Stimulated activated CD4-positive, alpha-beta T cell treated with anti-CD3 and anti-CD28 coated beads, Interleukin-2, amount 100 ng/mL, for 48 hours (primary cell): ENCODE data around the gene DLEC1.

ENCODE experiments used
- DNase-seq, 2 donors: peaks; one replicate each; pipeline ENCODE4 v3.0.0-alpha.2; 2020

Gene DLEC1, protein sequence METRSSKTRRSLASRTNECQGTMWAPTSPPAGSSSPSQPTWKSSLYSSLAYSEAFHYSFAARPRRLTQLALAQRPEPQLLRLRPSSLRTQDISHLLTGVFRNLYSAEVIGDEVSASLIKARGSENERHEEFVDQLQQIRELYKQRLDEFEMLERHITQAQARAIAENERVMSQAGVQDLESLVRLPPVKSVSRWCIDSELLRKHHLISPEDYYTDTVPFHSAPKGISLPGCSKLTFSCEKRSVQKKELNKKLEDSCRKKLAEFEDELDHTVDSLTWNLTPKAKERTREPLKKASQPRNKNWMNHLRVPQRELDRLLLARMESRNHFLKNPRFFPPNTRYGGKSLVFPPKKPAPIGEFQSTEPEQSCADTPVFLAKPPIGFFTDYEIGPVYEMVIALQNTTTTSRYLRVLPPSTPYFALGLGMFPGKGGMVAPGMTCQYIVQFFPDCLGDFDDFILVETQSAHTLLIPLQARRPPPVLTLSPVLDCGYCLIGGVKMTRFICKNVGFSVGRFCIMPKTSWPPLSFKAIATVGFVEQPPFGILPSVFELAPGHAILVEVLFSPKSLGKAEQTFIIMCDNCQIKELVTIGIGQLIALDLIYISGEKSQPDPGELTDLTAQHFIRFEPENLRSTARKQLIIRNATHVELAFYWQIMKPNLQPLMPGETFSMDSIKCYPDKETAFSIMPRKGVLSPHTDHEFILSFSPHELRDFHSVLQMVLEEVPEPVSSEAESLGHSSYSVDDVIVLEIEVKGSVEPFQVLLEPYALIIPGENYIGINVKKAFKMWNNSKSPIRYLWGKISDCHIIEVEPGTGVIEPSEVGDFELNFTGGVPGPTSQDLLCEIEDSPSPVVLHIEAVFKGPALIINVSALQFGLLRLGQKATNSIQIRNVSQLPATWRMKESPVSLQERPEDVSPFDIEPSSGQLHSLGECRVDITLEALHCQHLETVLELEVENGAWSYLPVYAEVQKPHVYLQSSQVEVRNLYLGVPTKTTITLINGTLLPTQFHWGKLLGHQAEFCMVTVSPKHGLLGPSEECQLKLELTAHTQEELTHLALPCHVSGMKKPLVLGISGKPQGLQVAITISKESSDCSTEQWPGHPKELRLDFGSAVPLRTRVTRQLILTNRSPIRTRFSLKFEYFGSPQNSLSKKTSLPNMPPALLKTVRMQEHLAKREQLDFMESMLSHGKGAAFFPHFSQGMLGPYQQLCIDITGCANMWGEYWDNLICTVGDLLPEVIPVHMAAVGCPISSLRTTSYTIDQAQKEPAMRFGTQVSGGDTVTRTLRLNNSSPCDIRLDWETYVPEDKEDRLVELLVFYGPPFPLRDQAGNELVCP (N-terminal part only)

DNA sequence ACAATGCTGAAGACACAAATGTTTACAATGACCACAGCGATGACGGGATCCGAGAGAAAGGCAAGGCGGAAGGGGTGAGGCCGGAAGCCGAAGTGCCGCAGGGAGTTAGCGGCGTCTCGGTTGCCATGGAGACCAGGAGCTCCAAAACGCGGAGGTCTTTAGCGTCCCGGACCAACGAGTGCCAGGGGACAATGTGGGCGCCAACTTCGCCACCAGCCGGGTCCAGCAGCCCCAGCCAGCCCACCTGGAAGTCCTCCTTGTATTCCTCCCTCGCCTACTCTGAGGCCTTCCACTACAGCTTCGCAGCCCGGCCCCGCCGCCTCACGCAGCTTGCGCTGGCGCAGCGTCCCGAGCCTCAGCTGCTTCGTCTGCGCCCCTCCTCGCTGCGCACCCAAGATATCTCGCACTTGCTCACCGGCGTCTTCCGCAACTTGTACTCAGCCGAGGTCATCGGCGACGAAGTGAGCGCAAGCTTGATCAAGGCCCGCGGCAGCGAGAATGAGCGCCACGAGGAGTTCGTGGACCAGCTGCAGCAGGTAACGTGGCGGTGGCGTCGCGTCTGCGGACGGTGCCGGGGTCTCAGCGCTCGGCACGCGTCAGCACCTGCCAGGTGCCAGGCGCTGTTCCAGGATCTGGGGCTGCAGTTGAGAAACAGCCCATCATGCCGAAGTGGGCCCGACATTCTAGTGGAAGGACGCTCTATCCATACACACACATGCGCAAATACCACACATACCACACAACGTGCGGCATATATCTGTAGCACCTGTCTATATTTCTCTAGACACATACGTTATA lies at the start of gene DLEC1:
Gene DLEC1, plus strand, starts transcription at position 108 of the 798 bp plus-strand sequence. Its CDS starts 18 bp downstream, at position 126.
- peak; percentile 65 to 67 for DNase-seq

DNA sequence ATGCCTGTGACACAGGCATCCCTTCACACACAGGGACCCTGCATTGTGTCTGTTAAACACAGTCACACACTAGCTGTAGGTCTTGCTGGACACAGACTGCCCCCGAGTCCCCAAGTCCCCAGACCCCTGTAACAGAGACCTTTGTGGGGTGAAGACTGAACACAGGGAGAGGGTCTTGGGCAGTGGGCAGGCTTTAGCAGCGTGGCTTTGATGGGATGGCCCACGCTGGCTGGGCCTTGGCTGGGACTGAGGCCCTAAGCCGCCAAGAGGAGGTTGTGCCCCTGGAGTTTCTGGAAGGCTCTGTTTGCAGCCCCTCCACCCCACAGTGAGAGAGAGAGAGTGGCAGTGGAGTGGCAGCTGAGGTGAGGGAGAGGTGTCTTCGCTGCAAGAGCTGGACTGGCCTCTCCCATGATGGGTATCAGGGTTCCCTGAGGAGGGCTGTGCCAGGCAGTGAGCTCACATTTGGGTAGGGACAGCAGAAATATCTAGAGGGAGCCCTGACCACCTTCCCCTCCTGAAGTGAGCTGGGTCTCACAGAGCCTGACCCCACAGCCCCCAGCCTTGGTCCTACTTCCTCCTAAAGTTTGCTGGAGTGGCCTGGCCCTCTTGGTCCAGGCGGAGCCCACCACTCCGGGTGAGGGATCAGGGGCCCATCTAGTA lies 49.1 kb upstream of the DLEC1 start:
- DNase-seq = no peak

DNA sequence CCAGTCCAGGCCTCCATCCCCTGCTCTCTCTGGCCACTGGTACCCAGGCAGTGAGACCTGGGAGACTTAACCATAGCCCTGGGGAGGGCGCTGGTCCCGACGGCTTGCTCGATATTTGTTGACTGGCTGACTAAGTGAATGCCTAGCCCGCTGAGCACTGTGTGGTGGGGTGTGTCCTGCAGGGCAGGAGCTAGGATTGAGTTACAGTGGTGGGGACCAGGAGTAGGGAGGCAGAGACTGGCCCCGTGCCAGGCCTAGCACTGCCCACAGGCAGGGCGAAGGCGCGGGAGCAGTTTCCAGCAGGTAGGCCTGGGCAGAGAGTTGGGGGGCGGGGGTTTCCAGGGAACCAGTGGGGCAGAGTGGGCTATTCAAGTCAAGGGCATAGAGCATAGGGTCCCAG lies 48.5 kb upstream of the DLEC1 start, which contains the start of gene VILL:
Gene VILL, plus strand, starts transcription at position 260 of the 400 bp plus-strand sequence. CDS start 2,887 bp downstream, outside the sequence.
- DNase-seq = no peak

DNA sequence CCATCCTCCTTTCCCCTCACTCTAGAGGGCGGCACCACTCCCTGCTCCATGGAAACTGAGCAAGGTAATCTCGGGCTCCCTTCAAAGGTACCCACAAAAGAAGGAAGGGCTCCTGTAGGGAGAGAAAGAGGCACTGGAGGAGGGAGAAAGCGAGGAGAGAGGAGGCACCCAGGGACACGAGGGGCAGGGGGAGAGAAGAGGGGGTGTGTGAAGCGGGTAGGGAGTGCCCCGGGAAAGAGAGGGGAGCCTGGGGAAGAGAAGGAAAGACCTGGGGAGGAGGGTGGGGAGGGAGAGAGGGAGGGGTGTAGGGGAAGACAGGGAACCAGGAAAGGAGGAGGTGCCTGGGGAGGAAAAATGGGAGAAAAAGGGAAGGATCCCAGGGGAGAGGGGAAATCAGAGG lies 47.9 kb upstream of the DLEC1 start:
- DNase-seq = no peak

DNA sequence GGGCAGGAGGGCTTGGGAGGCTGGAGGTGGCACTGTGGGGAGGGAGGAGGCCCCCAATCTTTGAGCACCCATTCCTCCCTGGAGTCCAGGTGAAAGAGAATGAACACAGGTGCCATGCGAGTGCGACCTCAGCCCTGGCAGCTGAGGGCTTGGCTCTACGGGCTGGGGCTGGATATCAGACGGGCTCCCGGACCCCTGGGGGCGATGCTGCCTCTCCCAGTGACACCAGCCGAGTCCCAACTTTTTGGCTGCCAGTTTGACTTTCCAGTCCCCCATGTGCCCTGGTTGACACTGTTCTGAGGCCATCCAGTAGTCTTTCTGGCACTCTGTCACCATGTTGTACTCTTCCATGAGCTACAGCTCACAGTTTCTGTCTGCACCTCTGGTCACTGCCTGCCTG lies 47.2 kb upstream of the DLEC1 start:
- DNase-seq = no peak

DNA sequence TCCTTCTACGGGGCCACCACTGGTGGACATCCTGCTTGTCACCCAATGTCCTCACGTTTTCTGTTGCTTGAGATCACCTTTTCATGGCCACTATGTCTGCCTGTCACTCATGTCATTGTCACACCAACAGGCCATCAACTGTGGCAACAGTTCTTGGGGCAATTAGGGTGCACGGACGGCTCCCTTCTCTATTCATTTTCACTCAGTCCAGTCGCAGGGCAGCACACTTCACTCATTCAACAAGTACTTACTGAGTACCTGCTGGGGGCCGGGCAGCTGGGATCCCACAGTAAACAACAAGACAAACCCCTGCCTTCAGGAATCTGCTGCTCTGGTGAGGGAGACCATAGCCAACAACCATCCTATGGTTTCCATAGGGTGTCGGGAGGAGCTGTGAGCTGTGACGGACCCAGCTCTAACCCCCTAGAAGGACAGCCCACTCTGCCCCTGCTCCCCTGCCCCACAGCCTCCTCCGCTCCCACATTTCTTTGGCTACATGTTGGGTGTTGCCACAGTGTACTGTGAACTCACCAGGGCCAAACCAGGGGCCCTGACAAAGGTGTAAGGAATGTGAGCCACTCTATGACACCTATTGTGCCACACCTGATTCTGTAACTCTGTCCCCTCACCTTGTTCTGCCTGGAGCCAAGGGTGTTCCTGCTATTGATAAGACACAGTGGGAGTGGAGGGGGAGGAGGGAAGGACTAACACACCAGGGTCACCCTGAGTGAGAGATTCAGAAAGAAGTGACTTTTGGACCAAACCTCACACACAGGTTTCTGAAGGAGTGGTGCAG lies 46.5 kb upstream of the DLEC1 start:
- no peak for DNase-seq

DNA sequence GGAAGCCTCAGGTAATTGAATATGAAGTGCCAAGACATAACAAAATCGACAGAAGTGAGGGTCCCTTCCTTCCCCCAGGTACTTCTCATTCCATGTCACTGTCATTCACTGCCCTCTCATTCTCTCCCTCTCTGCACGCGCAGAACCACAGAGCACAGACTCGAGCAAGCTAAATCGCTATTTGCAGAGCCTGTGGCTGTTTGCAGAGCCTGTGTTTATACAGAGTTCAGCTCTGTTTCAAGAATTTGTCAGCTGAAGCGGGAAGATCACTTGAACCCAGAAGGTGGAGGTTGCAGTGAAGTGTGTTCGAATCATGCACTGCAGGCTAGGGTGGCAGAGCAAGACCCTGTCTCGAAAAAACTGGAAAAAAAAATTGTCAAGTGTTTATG lies 45.9 kb upstream of the DLEC1 start:
- no peak for DNase-seq

DNA sequence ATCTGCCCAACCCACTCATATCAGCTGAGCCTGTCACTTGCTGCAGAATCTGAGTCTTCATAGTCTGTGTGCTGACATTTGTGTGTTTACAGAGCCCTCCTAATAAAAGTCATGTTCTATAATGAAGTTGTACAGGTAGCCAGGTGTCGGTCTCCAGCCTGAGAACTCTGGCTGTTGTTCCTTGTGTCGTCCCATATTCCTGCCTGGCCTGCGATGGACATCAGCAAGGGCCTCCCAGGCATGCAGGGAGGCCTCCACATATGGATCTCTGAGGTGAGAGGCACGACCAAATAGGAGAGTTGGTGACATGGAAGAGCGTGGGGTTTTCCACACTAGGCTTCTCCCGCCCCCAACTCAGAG lies 45.6 kb upstream of the DLEC1 start:
- no peak for DNase-seq

DNA sequence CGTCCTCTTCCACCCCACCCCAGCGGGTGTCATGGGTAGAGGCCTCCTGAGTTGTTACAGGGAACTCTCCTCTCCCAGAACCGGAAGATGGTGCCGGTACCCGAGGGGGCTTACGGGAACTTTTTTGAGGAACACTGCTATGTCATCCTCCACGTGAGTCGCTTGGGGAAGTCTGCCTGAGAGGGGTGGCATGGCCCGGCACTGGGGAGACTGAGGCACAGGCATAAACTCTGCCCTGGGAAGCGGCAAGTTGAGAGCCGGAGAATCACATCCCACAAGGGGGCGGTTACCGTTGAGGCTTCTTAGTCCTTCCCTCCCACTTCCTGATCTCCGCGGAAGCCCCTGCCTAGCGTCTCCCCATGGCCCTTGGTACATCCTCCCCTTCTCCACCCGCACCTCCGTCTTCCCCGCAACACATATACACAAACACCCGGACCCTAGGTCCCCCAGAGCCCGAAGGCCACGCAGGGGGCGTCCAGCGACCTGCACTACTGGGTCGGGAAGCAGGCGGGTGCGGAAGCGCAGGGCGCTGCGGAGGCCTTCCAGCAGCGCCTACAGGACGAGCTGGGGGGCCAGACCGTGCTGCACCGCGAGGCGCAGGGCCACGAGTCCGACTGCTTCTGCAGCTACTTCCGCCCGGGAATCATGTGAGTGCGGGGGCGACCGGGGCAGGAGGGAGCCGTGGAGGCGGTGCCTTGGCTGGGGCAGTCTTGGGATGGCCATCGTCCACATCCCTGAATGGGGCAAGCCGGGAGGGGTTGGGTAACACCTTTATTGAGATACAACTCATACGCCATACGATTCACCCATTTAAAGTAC lies 45.0 kb upstream of the DLEC1 start:
- DNase-seq = peak; percentile 61 to 63

DNA sequence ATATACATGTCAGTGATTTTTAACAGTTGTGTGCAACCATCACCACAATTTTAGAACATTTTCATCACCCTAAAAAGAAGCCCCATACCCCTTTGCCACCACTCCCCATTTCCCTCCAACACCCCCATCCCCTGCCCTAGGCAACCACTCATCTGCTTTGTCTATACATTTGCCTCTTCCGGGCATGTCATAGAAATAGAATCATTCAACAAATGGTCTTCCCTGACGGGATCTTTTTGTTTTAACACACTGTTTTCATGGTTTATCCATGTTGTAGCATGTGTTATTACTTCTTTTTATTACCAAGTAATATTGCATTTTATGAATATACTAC lies 44.4 kb upstream of the DLEC1 start:
- DNase-seq = no peak

DNA sequence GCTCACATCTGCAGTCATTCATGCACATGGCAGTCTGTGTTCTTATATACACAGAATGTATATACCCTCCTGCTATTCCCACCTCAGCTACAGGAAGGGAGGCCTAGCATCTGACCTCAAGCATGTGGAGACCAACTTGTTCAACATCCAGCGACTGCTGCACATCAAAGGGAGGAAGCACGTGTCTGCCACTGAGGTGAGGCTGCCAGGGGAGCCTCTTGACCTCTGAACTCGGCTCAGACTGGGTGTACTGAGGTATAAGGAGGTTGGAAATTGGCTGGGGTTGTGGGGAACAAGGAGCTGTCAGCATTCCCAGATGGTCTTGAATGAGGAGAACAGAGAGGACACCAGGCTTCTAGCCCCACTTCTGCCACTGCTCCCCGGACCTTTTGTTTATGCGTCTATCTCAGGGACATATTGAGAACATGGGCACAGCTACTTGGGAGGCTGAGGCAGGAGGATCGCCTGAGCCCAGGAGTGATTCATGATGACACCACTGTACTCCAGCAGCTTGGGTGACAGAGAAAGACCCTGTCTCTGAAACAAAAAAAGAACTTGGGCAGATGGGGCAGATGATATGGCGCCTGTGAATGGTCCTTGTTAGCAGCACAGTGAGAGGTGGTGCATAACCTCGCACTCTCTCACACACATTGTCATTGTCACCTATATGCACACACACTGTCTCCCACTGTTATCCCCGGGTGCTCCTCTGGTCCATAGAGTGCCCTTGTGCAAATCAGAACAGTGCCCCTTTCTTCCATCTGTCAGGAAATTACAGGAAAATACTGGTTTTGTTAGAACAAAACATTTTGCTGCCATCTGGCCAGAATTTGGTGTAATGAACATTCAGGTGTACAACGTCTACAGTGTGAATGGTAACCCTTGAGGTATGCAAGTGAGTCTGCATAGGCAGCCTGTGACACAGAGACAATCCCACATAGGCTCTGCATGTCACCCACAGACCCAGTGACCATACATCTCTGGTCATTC lies 43.1 kb upstream of the DLEC1 start:
- no peak for DNase-seq

DNA sequence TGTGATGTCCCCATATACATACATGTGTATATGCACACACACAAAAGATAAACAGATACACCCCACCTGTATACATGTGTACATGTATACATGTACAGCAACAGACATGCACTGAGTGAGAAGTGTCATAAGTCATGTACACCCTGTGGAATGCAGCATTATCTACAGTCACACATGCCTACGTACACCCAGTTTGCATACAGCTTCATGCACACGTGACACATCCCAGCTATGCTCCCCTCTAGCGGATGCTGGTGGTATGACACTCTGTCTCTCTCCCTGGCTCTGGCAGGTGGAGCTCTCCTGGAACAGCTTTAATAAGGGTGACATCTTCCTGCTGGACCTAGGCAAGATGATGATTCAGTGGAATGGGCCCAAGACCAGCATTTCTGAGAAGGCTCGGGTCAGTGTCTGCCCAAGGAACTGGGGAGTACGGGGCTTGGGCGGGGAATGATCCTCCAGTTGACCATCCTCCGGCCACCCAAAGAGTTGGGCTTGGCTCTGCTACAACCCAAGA lies 42.2 kb upstream of the DLEC1 start:
- peak; percentile 80 to 86 for DNase-seq

DNA sequence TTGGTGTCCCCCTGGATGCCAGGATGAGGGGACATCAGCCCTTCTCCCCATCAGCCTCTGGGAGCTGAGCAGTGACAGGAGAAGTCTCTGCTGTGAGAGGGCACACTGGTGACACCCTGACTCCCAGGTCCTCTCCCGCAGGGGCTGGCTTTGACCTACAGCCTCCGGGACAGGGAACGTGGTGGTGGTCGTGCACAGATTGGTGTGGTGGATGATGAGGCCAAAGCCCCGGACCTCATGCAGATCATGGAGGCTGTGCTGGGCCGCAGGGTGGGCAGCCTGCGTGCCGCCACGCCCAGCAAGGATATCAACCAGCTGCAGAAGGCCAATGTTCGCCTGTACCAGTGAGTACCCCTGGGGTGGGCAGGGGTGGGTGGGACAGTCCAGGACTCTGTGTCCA lies 41.7 kb upstream of the DLEC1 start:
- DNase-seq = no peak

DNA sequence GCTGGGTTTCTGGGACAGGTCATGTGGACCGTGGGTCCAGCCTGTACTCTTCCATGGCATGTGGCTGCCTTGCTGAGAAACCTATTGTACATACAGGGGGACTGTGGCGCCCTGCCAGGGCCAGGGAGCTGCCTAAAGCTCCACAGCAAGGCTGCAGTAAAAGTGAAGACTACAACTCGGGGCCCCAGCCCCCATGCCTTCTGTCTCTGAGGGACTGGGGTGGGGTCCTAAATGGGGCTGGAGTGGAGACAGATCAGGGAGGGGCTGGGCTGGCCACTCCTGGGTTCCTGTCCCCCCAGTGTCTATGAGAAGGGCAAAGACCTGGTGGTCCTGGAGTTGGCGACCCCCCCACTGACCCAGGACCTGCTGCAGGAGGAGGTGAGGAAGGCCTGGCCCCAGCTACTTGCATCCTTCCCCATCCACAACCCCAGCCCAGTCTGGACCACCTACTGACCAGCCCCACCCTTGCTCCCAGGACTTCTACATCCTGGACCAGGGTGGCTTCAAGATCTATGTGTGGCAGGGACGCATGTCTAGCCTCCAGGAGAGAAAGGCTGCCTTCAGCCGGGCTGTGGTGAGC lies 41.1 kb upstream of the DLEC1 start:
- DNase-seq = no peak

DNA sequence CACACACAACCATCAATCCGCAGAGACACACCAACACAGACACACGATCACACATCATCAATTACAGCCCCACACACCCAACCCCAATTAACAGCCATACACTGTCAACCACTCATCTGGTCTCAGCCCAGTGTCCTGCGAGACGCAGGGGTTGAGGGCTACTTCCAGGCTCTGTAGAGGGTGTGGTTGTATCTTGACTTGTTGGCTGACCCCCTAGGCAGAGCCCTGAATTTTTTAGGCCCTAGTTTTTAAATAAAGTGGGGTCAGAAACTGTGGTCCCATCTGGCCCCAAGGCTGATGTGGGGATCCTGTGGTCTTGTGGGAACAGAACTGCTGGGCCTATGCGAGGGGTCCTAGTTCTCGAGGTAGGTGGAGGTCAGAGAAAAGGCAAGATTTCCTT lies 39.2 kb upstream of the DLEC1 start:
- DNase-seq = no peak

DNA sequence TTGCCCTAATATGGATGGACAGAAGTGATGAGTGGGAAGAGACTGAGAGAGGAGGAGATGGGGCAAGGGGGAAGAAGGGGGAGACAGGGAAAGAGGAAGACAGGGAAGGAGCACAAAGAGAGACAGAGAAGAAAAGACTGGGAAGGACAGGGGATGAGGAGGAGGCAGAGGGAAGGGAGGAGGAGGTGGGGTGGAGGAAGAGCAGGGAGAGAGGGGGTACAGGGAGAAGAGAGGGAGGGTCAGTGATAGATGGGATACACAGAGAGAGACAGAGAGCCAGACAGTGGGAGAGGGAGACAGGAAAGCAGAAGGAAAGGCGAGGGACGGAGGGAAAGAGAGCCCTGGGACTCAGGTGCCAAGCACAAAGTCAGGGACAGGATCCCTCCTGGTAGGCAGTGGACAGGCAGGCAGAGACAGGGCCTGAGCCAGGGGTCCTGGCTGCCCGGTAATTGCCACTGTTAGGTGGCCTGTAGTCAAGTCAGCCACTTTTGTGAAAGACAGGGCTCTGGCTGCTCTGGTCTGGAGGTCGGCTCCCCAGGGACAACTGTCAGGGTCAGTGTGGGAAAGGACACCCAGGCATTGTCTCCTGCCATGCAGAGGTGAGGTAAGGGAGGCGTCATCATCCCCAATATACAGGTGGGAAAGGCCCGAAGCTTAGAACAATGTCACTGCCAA lies 38.6 kb upstream of the DLEC1 start:
- no peak for DNase-seq

DNA sequence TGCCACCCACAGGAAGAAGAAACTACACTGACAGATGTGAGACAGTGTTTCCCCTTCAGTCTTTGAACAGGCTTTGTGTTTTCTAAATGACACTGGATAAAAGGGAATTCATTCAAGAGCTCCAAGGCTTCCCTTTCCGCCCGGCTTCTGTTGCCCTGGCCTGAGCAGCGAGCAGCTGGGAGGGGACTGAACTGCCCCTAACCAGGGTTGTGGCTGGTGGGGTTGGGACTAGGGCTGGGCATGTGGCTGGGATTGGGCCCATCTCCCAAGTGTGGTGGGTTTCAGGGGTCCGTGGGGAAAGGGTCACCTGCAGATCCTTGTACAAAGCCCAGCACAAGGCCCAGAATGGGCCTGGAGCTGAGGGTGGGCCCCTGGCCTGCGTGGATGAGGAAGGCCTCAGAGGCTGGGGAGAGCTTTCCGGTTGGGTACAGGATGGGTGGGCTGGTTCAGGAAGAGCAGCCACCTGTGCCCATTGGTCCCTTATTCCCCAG lies 38.0 kb upstream of the DLEC1 start:
- no peak for DNase-seq
